Ammon's horn (tissue), 1 donor: Measurements from ENCODE around the gene CNTF.

Source experiments
- DNase-seq: peaks from one replicate; pipeline ENCODE4 v3.0.0-alpha.2; 2016; ENCODE audit warnings: low spot score

Gene CNTF

GRCh38 chr11:58641803-58642581, 19.5 kb downstream of the CNTF start:
- no peak for DNase-seq

DNA sequence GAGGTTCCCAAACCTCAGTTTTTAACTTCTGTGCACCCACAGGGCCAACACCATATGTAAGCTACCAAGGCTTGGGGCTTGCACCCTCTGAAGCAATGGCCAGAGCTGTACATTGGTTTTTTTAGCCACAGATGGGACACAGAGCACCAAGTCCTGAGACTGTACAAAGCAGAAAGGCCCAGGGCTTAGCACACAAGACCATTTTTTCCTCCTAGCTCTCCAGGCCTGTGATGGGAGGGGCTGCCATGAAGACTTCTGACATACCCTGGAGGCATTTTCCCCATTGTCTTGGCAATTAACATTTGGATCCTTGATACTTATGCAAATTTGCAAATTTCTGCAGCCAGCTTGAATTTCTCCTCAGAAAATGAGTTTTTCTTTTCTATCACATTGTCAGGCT, 23.4 kb downstream of the CNTF start:
- no peak for DNase-seq

DNA sequence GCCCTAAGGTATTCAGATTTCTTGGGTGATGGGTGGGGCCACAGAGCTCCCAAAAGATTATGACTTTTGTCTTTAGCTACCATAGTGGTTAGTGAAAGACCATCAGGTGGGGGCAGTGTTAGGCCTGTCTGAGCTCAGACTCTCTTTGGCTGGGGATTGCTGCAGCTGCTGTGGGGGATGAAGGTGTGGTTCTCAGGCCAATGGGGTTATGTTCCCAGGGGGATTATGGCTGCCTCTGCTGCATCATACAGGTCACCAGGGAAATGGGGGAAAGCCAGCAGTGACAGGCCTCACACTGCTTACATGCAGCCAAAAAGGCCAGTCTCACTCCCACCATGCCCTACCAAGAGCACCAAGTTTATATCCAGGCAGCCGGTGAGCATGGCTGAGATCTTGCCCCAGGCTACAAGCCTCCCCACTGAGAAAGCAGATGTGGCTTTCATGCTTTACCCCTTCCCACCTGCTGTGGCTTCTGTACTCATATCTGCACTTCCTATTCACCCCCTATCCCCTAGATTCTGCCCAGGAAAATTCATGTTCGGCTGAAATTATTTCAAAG, 24.8 kb downstream of the CNTF start:
- no peak for DNase-seq

GRCh38 chr11:58647866-58648265, 25.4 kb downstream of the CNTF start:
- DNase-seq = no peak

DNA sequence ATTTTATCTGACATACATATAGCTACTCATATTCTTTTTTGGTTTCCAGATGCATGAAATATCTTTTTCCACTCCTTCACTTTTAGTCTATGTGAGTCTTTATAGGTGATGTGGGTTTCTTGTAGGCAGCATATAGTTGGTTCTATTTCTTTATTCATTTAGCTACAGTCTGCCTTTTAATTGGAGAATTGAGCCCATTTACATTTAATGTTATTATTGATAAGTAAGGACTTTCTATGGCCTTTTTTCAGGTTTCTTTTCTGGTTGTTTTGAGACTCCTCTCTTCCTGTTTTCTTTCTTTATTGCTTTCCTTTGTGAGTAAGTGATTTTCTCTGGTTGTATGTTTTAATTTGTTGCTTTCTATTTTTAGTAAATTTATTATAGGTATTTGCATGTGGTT, 27.2 kb downstream of the CNTF start:
- DNase-seq = no peak

- DNase-seq = no peak
These were observed 28.0 kb downstream of the CNTF start for GRCh38 chr11:58650496-58650895.

DNA sequence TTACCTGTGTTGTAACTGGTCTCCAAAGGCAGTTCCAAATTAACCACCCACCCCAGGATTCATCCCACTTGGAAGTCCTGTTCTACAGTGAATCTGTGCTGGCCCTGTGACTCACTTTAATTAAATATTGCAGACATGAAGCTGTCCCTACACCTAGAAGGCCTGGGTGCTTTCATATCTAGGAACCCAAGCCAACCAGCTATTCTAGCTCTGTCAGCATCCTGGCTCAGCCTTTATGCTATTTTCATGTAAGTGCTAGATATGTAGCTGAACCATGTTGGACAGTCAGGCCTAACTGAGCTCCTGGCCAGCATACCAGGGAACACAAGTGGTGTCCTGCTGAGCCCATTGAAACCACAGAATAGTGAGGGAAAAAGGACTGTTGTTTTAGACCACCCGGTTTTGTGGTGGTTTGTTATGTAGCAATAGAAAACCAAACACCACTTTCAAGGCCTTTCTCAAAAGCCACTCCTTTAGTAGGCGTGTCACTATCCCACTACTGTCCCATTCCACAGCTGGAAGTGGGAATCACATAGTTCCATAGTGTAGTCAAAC, 30.3 kb downstream of the CNTF start:
- DNase-seq = no peak

GRCh38 chr11:58654079-58654907, 31.8 kb downstream of the CNTF start:
- DNase-seq = peak; percentile 88

DNA sequence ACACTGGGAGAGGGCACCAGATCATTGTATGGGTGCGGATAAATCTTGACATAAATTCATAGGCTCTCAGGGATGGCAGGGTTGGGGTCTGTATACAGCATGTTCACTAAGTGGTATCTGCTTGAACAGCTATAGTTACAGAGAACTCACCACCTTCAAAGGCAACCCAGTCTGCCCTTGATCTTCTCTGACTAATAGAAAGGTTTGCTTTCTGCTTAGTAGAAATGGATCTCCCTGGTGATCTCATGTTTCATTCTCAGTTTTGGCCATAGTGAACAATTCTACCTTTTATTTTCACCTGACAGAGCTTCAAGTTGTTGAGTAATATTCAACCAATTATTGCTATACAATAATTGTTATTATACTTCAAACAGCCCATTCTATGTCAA, 32.4 kb downstream of the CNTF start:
- DNase-seq = no peak

GRCh38 chr11:58656348-58656747, 33.9 kb downstream of the CNTF start:
- DNase-seq = no peak

DNA sequence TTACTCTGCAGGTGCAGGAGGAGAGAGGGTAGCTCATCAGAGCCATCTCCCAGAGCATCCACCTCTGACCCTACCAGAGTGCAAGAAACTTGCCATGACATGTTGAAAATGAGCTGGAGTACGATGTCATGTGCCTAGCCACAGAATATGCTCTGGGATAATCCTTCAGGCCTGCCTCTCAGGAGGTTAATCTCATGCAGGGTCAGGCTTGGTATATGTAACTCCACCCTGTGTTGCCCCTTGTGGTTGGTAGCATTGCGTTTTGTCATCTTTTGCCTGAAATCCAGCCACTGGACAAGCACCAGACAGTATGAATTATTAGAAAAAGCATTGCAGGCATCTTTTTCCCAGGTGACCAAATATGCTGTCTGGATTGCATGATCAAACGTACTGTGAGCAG, 36.2 kb downstream of the CNTF start:
- DNase-seq = no peak

- no peak for DNase-seq
These were observed 36.9 kb downstream of the CNTF start for GRCh38 chr11:58659404-58659803.

DNA sequence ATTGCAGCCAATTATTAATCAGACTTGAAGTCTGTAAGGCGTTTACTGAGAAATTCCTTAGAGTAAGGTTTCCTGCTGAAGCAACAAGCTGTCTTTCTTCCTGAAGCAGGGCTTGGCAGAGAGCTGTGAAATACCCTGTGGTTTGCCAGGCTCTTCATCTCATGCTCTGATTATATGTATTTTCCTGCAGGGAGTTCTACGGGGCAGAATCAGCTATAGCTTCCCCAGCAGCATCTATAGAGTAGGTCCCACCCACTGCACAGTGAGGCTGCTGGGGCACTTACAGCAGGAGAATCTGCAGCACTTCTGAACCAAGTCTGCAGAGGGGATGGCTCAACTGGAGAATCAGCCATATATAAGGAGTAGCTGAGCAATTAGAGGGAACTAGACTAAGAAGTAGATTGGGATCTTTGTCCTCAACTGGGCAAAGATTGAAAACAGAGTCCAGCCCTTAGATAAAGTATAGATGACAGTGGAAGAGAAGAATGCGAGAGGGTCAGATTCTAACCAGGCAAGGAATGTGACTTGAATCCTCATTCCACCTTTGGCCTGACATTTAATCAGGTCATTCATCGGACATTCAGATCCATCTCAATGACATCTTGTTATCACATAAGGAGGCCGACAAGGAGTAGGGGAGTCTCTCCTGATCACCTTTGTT, 37.6 kb downstream of the CNTF start:
- no peak for DNase-seq

GRCh38 chr11:58671983-58672633, 49.6 kb downstream of the CNTF start:
- no peak for DNase-seq

- DNase-seq = no peak
These were observed 52.1 kb downstream of the CNTF start for GRCh38 chr11:58674609-58675008.
